ENCODE data around the gene CAMK1D. TPM values are rescaled to one million over a fixed set of nuclear protein-coding genes. Genes with fewer than 3 reads are reported as not detected.

Gene CAMK1D
- total and polyA plus RNA-seq, 2 donors (not counting 3 experiments of a cell fraction or from before 2014, with no cell fraction given), result 0.37 to 4.2 TPM

GRCh38 chr10:12709521-12709963 is 360.2 kb downstream of the CAMK1D start:
- peak overlapping the region; percentile 65 for H3K4me2 ChIP-seq (ENCODE audit: insufficient read depth, low read length)
- H2AFZ ChIP-seq (ENCODE audit: low read depth, low read length), result peak overlapping the region; percentile 50
- H3K4me3 ChIP-seq (replicated peaks in 1 of 3; ENCODE audit: insufficient read depth in 1 of 3, low read depth in 1 of 3, low read length in 3 of 3), result peak overlapping the region in 1 of 3 experiments; percentile 14
- no peaks in the 10 kb centered on the region for H3K79me2 ChIP-seq (ENCODE audit: control insufficient read depth, insufficient read depth, low read length)
- no peaks in the 10 kb centered on the region for H3K27me3 ChIP-seq (ENCODE audit: control insufficient read depth in 2 of 2, insufficient read depth in 2 of 2, low read length in 2 of 2)
- ChIA-PET POLR2A (no interaction called here), CTCF (interaction anchor here (0.8 to 7.8 kb wide), 12 partner anchors 11 to 496 kb away, joined by 3 to 120 read pairs (median 6); partner anchors contain the start of gene CAMK1D)
- no peaks in the 10 kb centered on the region for H4K20me1 ChIP-seq (replicated peaks; ENCODE audit: control insufficient read depth, extremely low read depth, insufficient read depth, low read length)
- no peaks in the 10 kb centered on the region for H3K9me3 ChIP-seq (replicated peaks; ENCODE audit: control insufficient read depth, insufficient read depth, low read length)
- DNase-seq (ENCODE audit: low read depth, low spot score), result peak; percentile 52
- H3K9me1 ChIP-seq (replicated peaks; ENCODE audit: control insufficient read depth, extremely low read depth, insufficient read depth, low read length), result no peaks in the 10 kb centered on the region
- dilution Hi-C loops (cut with MboI; ENCODE audit: extremely low pct_ligation_motif_present, low sequenced_read_pairs), result no loop called here
- no peaks in the 10 kb centered on the region for H3K36me3 ChIP-seq (ENCODE audit: control insufficient read depth in 2 of 2, extremely low read depth in 1 of 2, insufficient read depth in 2 of 2, low read length in 2 of 2)
- TF ChIP-seq POLR2A (IDR thresholded peaks at IDR 0.05; ENCODE audit: low read depth, low read length) (no peak), MYC (IDR thresholded peaks at IDR 0.05; ENCODE audit: low read depth, low read length) (no peak), POLR2AphosphoS5 (IDR thresholded peaks at IDR 0.05; ENCODE audit: insufficient read depth, low read depth, low read length) (no peak), FOS (IDR thresholded peaks at IDR 0.05; ENCODE audit: borderline replicate concordance, insufficient read depth, low read length) (peak; percentile 32), JUN (IDR thresholded peaks at IDR 0.05; ENCODE audit: borderline replicate concordance, insufficient read depth, insufficient read length, low read depth) (peak; percentile 23), GATA2 (IDR thresholded peaks at IDR 0.05; ENCODE audit: insufficient read depth, insufficient read length, low read depth, low read length) (peak; percentile 39), EZH2 (IDR thresholded peaks at IDR 0.05; ENCODE audit: borderline replicate concordance, low read depth, low read length, severe bottlenecking) (no peak)
- TF ChIP-seq, protein P1, sequence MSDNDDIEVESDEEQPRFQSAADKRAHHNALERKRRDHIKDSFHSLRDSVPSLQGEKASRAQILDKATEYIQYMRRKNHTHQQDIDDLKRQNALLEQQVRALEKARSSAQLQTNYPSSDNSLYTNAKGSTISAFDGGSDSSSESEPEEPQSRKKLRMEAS (IDR thresholded peaks at IDR 0.05; ENCODE audit: insufficient read depth, insufficient read length), result no peak
- TF ChIP-seq, protein P2, sequence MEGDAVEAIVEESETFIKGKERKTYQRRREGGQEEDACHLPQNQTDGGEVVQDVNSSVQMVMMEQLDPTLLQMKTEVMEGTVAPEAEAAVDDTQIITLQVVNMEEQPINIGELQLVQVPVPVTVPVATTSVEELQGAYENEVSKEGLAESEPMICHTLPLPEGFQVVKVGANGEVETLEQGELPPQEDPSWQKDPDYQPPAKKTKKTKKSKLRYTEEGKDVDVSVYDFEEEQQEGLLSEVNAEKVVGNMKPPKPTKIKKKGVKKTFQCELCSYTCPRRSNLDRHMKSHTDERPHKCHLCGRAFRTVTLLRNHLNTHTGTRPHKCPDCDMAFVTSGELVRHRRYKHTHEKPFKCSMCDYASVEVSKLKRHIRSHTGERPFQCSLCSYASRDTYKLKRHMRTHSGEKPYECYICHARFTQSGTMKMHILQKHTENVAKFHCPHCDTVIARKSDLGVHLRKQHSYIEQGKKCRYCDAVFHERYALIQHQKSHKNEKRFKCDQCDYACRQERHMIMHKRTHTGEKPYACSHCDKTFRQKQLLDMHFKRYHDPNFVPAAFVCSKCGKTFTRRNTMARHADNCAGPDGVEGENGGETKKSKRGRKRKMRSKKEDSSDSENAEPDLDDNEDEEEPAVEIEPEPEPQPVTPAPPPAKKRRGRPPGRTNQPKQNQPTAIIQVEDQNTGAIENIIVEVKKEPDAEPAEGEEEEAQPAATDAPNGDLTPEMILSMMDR (IDR thresholded peaks at IDR 0.05; ENCODE audit: extremely low read depth in 1 of 2, insufficient read depth in 1 of 2, low read depth in 1 of 2, low read length in 2 of 2), result no peak
- peak overlapping the region; percentile 85 for H3K27ac ChIP-seq (ENCODE audit: insufficient read depth, low read depth, low read length)
- no TSS peak for BruUV-seq (replicated peaks)
- peaks cover 55% of the 10 kb centered on the region for H3K4me1 ChIP-seq (ENCODE audit: control insufficient read depth, extremely low read depth, insufficient read depth, low read length)
- FAIRE-seq, result peak; percentile 42
- intact Hi-C loops (cut with micrococcal nuclease), result loop anchor here (5.0 kb wide), 1 partner anchor 73 kb away; no protein-coding TSS in a partner anchor
- peak overlapping the region; percentile 52 for H3K9ac ChIP-seq (replicated peaks; ENCODE audit: extremely low read depth, insufficient read depth, low read length)

All from endothelial cell of umbilical vein (primary cell).